Adrenal gland (tissue), 12 donors: ENCODE results near the gene FSIP1. TPM values are rescaled to one million over a fixed set of nuclear protein-coding genes. Genes with fewer than 3 reads are reported as not detected.

Experiments used
- DNase-seq, 7 donors: peaks; one replicate each; pipeline ENCODE4 v3.0.0-alpha.2; 2019 to 2020
- H3K27ac ChIP-seq, 5 donors: fragments of 200-600 bp; sonication (generic) in 4 of 5; 1 replicate in 3 of 5; 2 replicates in 2 of 5; pipeline versions ENCODE4 v1.5.1 to v1.8.0; 2016 to 2020; ENCODE audit warnings: mild to moderate bottlenecking in 1 of 5
- H3K27me3 ChIP-seq: fragments of 200-600 bp; 2 replicates; pipeline ENCODE4 v1.8.0; 2021
- H3K36me3 ChIP-seq, 2 donors: fragments of 200-600 bp; replicated peaks in 1 of 2; 1 replicate in 1 of 2; 2 replicates in 1 of 2; pipeline versions ENCODE4 v1.5.1 to v1.8.0; 2018 to 2022
- H3K4me1 ChIP-seq, 2 donors: fragments of 200-600 bp; replicated peaks in 1 of 2; 1 replicate in 1 of 2; 2 replicates in 1 of 2; pipeline versions ENCODE4 v1.5.1 to v1.8.0; 2018 to 2021
- H3K4me3 ChIP-seq, 4 donors: fragments of 200-600 bp; sonication (generic) in 3 of 4; one replicate each; pipeline ENCODE4 v1.5.1; 2016 to 2018
- H3K9me3 ChIP-seq, 3 donors: fragments of 200-600 bp; sonication (generic) in 1 of 3; replicated peaks in 1 of 3; 1 replicate in 2 of 3; 2 replicates in 1 of 3; pipeline versions ENCODE4 v1.5.1 to v1.8.0; 2016 to 2021
- CTCF ChIP-seq, 6 experiments: fragments of 450-650 bp in 4 of 6; fragments of 200-600 bp in 2 of 6; sonication (generic) in 1 of 6; IDR thresholded peaks; 1 replicate in 5 of 6; 2 replicates in 1 of 6; pipeline versions ENCODE4 v1.5.1 to v1.8.0; 2016 to 2021; ENCODE audit warnings: antibody characterized with exemption in 6 of 6, mild to moderate bottlenecking in 2 of 6, moderate library complexity in 1 of 6
- POLR2A ChIP-seq, 2 donors: fragments of 450-650 bp; IDR thresholded peaks; one replicate each; pipeline ENCODE4 v1.6.1; 2017; ENCODE audit warnings: antibody characterized with exemption in 2 of 2, mild to moderate bottlenecking in 2 of 2, moderate library complexity in 1 of 2
- WGBS, 4 donors: extraction: QIAGEN DNeasy Blood & Tissue Kit in 2 of 4; methylation state at CpG; one replicate each; pipeline versions ENCODE4 v1.1.5 to v1.1.7; 2013 to 2017; 5-methylcytosine and 5-hydroxymethylcytosine counted together
- intact Hi-C, 2 donors: fragments of 100-400 bp; cut with DNase I; formaldehyde crosslinking; loops; one replicate each; pipeline versions ENCODE4 v1.14.1 to v1.15.0; 2022 to 2023
- polyA plus RNA-seq, 3 donors: library from polyadenylated mRNA; stranded (reverse); fragments of 200-250 nt in 2 of 3; fragments of 350-450 nt in 1 of 3; fragmentation: Illumina TruSeq in 1 of 3; extraction: RNeasy Lipid Tissue Mini Kit (QIAGEN cat#74804) in 1 of 3; gene quantifications; one replicate each; pipeline ENCODE4 v1.2.3, GENCODE V29; 2013 to 2014
- total RNA-seq, 9 donors: library from RNA; depleted of rRNA in 4 of 9; stranded (reverse); fragments of >200 nt in 4 of 9; fragments of 120-200 nt in 1 of 9; fragmentation: NEBNext Ultra II Directional in 1 of 9; extraction: Animal tissue kit (Norgen Biotek cat#: 25700) in 1 of 9; gene quantifications; one replicate each; pipeline versions ENCODE4 v1.1.0 to v1.2.4, GENCODE V29; 2013 to 2023
- donor health status: healthy with polysubstance abuse.
- donor health status: Bipolar disorder and iron deficiency.
- donor health status: DM: yes; HTN: yes; CAD: no.
- donor health status: DM: no; HTN: no; CAD: no.
- donor health status: DM: no; HTN: no; CAD: no.
- donor health status: DM: yes; HTN: yes; CAD: no.

Gene FSIP1
- total and polyA plus RNA-seq, 12 donors = 0.11 to 0.60 (median 0.25) TPM; not detected in 2

GRCh38 chr15:39680868-39681267 is 101.8 kb downstream of the FSIP1 start:
- intact Hi-C loops = no loop called here
- H3K9me3 ChIP-seq = no peaks in the 10 kb centered on the region
- H3K27me3 ChIP-seq = no peaks in the 10 kb centered on the region
- 51 to 76% (median 69%) methylated on average over 2 of the region's 2 CpGs for WGBS, 4 donors
- H3K27ac ChIP-seq = no peak overlapping the region
- H3K4me3 ChIP-seq = no peak overlapping the region
- TF ChIP-seq CTCF (IDR thresholded peaks at IDR 0.05) (no peak), POLR2A (IDR thresholded peaks at IDR 0.05) (no peak)
- no peaks in the 10 kb centered on the region for H3K36me3 ChIP-seq
- no peak for DNase-seq
- H3K4me1 ChIP-seq = no peaks in the 10 kb centered on the region

GRCh38 chr15:39672666-39673065 is 110.0 kb downstream of the FSIP1 start:
- Histone ChIP-seq H3K27ac (no peak overlapping the region), H3K4me1 (no peaks in the 10 kb centered on the region), H3K4me3 (no peak overlapping the region), H3K27me3 (no peaks in the 10 kb centered on the region), H3K9me3 (no peaks in the 10 kb centered on the region), H3K36me3 (no peaks in the 10 kb centered on the region)
- TF ChIP-seq POLR2A (IDR thresholded peaks at IDR 0.05) = no peak
- TF ChIP-seq CTCF (IDR thresholded peaks at IDR 0.05) = no peak
- intact Hi-C loops = no loop called here
- DNase-seq = no peak
- WGBS, 4 donors = 88 to 97% (median 91%) methylated on average over 3 of the region's 3 CpGs

GRCh38 chr15:39672184-39672583 is 110.5 kb downstream of the FSIP1 start:
- Histone ChIP-seq H3K27ac (no peak overlapping the region), H3K27me3 (no peaks in the 10 kb centered on the region), H3K4me1 (no peaks in the 10 kb centered on the region), H3K9me3 (no peaks in the 10 kb centered on the region), H3K4me3 (no peak overlapping the region), H3K36me3 (no peaks in the 10 kb centered on the region)
- no peak for DNase-seq
- 81 to 86% (median 81%) methylated on average over 6 of the region's 6 CpGs for WGBS, 4 donors
- TF ChIP-seq CTCF (IDR thresholded peaks at IDR 0.05) (no peak), POLR2A (IDR thresholded peaks at IDR 0.05) (no peak)
- intact Hi-C loops = no loop called here

GRCh38 chr15:39670687-39671086 is 112.0 kb downstream of the FSIP1 start:
- intact Hi-C loops = no loop called here
- no peak overlapping the region for H3K4me3 ChIP-seq
- no peaks in the 10 kb centered on the region for H3K27me3 ChIP-seq
- TF ChIP-seq CTCF (IDR thresholded peaks at IDR 0.05) = no peak
- no peak for TF ChIP-seq POLR2A (IDR thresholded peaks at IDR 0.05)
- no peaks in the 10 kb centered on the region for H3K36me3 ChIP-seq
- 91 to 97% (median 96%) methylated on average over 2 of the region's 2 CpGs for WGBS, 4 donors
- H3K9me3 ChIP-seq = no peaks in the 10 kb centered on the region
- DNase-seq = no peak
- H3K27ac ChIP-seq = no peak overlapping the region
- H3K4me1 ChIP-seq = no peaks in the 10 kb centered on the region
